Peyer's patch (tissue), 4 donors: ENCODE data around the gene B4GALT5.

ENCODE experiments used
- CTCF ChIP-seq, 6 experiments: fragments of 450-650 bp in 4 of 6; fragments of 200-600 bp in 2 of 6; sonication (generic) in 1 of 6; IDR thresholded peaks; one replicate each; pipeline ENCODE4 v1.5.1; 2017 to 2019; ENCODE audit warnings: antibody characterized with exemption in 6 of 6, mild to moderate bottlenecking in 3 of 6, moderate library complexity in 1 of 6
- POLR2A ChIP-seq, 2 donors: fragments of 450-650 bp; IDR thresholded peaks; one replicate each; pipeline ENCODE4 v1.5.1; 2017; ENCODE audit warnings: antibody characterized with exemption in 2 of 2, mild to moderate bottlenecking in 2 of 2, moderate library complexity in 2 of 2

GRCh38 chr20:49627329-49627761, 86.3 kb downstream of the B4GALT5 start:
- TF ChIP-seq CTCF (IDR thresholded peaks at IDR 0.05) (no peak), POLR2A (IDR thresholded peaks at IDR 0.05) (no peak)
